Neural cell (in vitro differentiated cells): Measurements from ENCODE around the gene PLXNA2. TPM values are rescaled to one million over a fixed set of nuclear protein-coding genes. Genes with fewer than 3 reads are reported as not detected.

Source experiments
- H2AFZ ChIP-seq: fragments of 200-600, 300-800 bp; sonication (generic), shearing (Covaris generic); 2 replicates; pipeline ENCODE4 v1.6.0; 2014; ENCODE audit warnings: low read depth, mild to moderate bottlenecking, antibody characterized with exemption, low read length, moderate library complexity
- H3F3A ChIP-seq: fragments of 200-600 bp; shearing (Covaris generic); 2 replicates; pipeline ENCODE4 v1.6.1; 2016; ENCODE audit warnings: mild to moderate bottlenecking, moderate library complexity, mixed read lengths, antibody characterized with exemption, low read length; ENCODE audit not compliant: insufficient read depth, poor library complexity, severe bottlenecking
- H3K27ac ChIP-seq: fragments of 200-600, 300-800 bp; sonication (generic), shearing (Covaris generic); 2 replicates; pipeline ENCODE4 v1.5.1; 2014; ENCODE audit warnings: mild to moderate bottlenecking, low read length, moderate library complexity
- H3K27me3 ChIP-seq: fragments of 300-800, 200-600 bp; sonication (generic), shearing (Covaris generic); 2 replicates; pipeline ENCODE4 v1.6.0; 2014; ENCODE audit warnings: mild to moderate bottlenecking, low read depth, low read length, moderate library complexity; ENCODE audit not compliant: insufficient read depth
- H3K36me3 ChIP-seq: fragments of 300-800, 200-600 bp; sonication (generic), shearing (Covaris generic); 2 replicates; pipeline ENCODE4 v1.5.1; 2014; ENCODE audit warnings: mild to moderate bottlenecking, antibody characterized with exemption, low read length, moderate library complexity; ENCODE audit not compliant: insufficient read depth
- H3K4me2 ChIP-seq: fragments of 300-800, 200-600 bp; sonication (generic), shearing (Covaris generic); 2 replicates; pipeline ENCODE4 v1.6.0; 2014; ENCODE audit warnings: mild to moderate bottlenecking, low read length
- H3K4me3 ChIP-seq: fragments of 300-800, 200-600 bp; sonication (generic), shearing (Covaris generic); 2 replicates; pipeline ENCODE4 v1.5.1; 2014; ENCODE audit warnings: mild to moderate bottlenecking, low read length, moderate library complexity
- H3K79me2 ChIP-seq: fragments of 200-600 bp; shearing (Covaris generic); replicated peaks from 2 replicates; pipeline ENCODE4 v1.6.0; 2014; ENCODE audit warnings: mild to moderate bottlenecking, low read length, moderate library complexity; ENCODE audit not compliant: insufficient read depth
- H3K9ac ChIP-seq: fragments of 300-800, 200-600 bp; sonication (generic), shearing (Covaris generic); 2 replicates; pipeline ENCODE4 v1.6.1; 2016; ENCODE audit warnings: mild to moderate bottlenecking, low read length, mixed read lengths
- H3K9me2 ChIP-seq: fragments of 200-600 bp; shearing (Covaris generic); 2 replicates; pipeline ENCODE4 v1.6.1; 2016; ENCODE audit warnings: mild to moderate bottlenecking, low read length, mixed read lengths; ENCODE audit not compliant: insufficient read depth
- H3K9me3 ChIP-seq: fragments of 200-600, 300-800 bp; sonication (generic), shearing (Covaris generic); 2 replicates; pipeline ENCODE4 v1.6.1; 2016; ENCODE audit warnings: mild to moderate bottlenecking, mixed run types, low read length, moderate library complexity, mixed read lengths
- H4K20me1 ChIP-seq: fragments of 200-600 bp; shearing (Covaris generic); 2 replicates; pipeline ENCODE4 v1.6.1; 2016; ENCODE audit warnings: mild to moderate bottlenecking, mixed run types; ENCODE audit not compliant: insufficient read depth
- EP300 ChIP-seq: fragments of 450-650 bp; conservative IDR thresholded peaks from 2 replicates; pipeline ENCODE4 v1.6.1; 2014; ENCODE audit warnings: antibody characterized with exemption, mild to moderate bottlenecking, moderate library complexity; ENCODE audit not compliant: poor library complexity, severe bottlenecking
- EZH2 ChIP-seq: fragments of 200-600, 300-800 bp; shearing (Covaris generic), sonication (generic); IDR thresholded peaks from 2 replicates; pipeline ENCODE4 v1.6.1; 2014; ENCODE audit warnings: antibody characterized with exemption, low read length, borderline replicate concordance, mild to moderate bottlenecking; ENCODE audit not compliant: insufficient read depth, poor library complexity, severe bottlenecking
- MXI1 ChIP-seq: fragments of 450-650 bp; conservative IDR thresholded peaks from 2 replicates; pipeline ENCODE4 v1.6.1; 2014; ENCODE audit warnings: antibody characterized with exemption, mild to moderate bottlenecking; ENCODE audit not compliant: poor library complexity, severe bottlenecking
- POLR2AphosphoS5 ChIP-seq: IDR thresholded peaks from 2 replicates; pipeline ENCODE4 v1.6.1; 2012
- RAD21 ChIP-seq: fragments of 450-650 bp; conservative IDR thresholded peaks from 2 replicates; pipeline ENCODE4 v1.6.1; 2014; ENCODE audit warnings: antibody characterized with exemption, mild to moderate bottlenecking, moderate library complexity
- REST ChIP-seq: IDR thresholded peaks from 2 replicates; pipeline ENCODE4 v1.6.1; 2012; ENCODE audit warnings: borderline replicate concordance
- SMC3 ChIP-seq: fragments of 450-650 bp; conservative IDR thresholded peaks from 2 replicates; pipeline ENCODE4 v1.6.1; 2014; ENCODE audit warnings: antibody characterized with exemption, mild to moderate bottlenecking, moderate library complexity; ENCODE audit not compliant: poor library complexity
- TAF1 ChIP-seq: IDR thresholded peaks from 2 replicates; pipeline ENCODE4 v1.6.1; 2012; ENCODE audit warnings: low read depth
- polyA plus RNA-seq: library from polyadenylated mRNA; depleted of rRNA; stranded (reverse); fragments of >200 nt; gene quantifications from 2 replicates; pipeline ENCODE4 v1.2.3, GENCODE V29; 2014
- TF ChIP-seq, protein P1 (sequence below): fragments of 450-650 bp; IDR thresholded peaks from 2 replicates; pipeline ENCODE4 v1.5.1; 2014; ENCODE audit warnings: antibody characterized with exemption, mild to moderate bottlenecking, moderate library complexity; ENCODE audit not compliant: poor library complexity, severe bottlenecking

PLXNA2 gene
- polyA plus RNA-seq, 1 donor from 2014 or later: 30.6 TPM

- Histone ChIP-seq H3K79me2 (no peaks in the 10 kb centered on the region), H4K20me1 (no peaks in the 10 kb centered on the region), H3K27me3 (no peaks in the 10 kb centered on the region), H3K9me2 (no peaks in the 10 kb centered on the region), H3K9ac (no peak overlapping the region), H3K27ac (no peak overlapping the region), H3F3A (no peaks in the 10 kb centered on the region), H3K4me3 (no peak overlapping the region), H3K36me3 (no peaks in the 10 kb centered on the region), H3K9me3 (no peaks in the 10 kb centered on the region), H2AFZ (no peak overlapping the region), H3K4me2 (no peak overlapping the region)
- no peak for TF ChIP-seq MXI1
- no peak for TF ChIP-seq EP300
- no peak for TF ChIP-seq TAF1
- TF ChIP-seq, protein P1, sequence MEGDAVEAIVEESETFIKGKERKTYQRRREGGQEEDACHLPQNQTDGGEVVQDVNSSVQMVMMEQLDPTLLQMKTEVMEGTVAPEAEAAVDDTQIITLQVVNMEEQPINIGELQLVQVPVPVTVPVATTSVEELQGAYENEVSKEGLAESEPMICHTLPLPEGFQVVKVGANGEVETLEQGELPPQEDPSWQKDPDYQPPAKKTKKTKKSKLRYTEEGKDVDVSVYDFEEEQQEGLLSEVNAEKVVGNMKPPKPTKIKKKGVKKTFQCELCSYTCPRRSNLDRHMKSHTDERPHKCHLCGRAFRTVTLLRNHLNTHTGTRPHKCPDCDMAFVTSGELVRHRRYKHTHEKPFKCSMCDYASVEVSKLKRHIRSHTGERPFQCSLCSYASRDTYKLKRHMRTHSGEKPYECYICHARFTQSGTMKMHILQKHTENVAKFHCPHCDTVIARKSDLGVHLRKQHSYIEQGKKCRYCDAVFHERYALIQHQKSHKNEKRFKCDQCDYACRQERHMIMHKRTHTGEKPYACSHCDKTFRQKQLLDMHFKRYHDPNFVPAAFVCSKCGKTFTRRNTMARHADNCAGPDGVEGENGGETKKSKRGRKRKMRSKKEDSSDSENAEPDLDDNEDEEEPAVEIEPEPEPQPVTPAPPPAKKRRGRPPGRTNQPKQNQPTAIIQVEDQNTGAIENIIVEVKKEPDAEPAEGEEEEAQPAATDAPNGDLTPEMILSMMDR: no peak
- no peak for TF ChIP-seq EZH2
- TF ChIP-seq RAD21: no peak
- TF ChIP-seq POLR2AphosphoS5: no peak
- no peak for TF ChIP-seq SMC3
- TF ChIP-seq REST: no peak
These were observed 243.7 kb downstream of the PLXNA2 start for GRCh38 chr1:208000504-208000903.

GRCh38 chr1:207999972-208000371 lies 244.2 kb downstream of the PLXNA2 start:
- Histone ChIP-seq H3K36me3 (no peaks in the 10 kb centered on the region), H3F3A (no peaks in the 10 kb centered on the region), H3K4me3 (no peak overlapping the region), H3K27ac (no peak overlapping the region), H4K20me1 (no peaks in the 10 kb centered on the region), H3K79me2 (no peaks in the 10 kb centered on the region), H3K9me3 (no peaks in the 10 kb centered on the region), H2AFZ (no peak overlapping the region), H3K9me2 (no peaks in the 10 kb centered on the region), H3K9ac (no peak overlapping the region), H3K4me2 (no peak overlapping the region), H3K27me3 (no peaks in the 10 kb centered on the region)
- no peak for TF ChIP-seq TAF1
- TF ChIP-seq RAD21: no peak
- no peak for TF ChIP-seq POLR2AphosphoS5
